SW 1271 (cell line): Measurements from ENCODE around the gene TTLL5.
A peak's percentile ranks its signal among the peaks of the same experiment; 100 is the strongest.

Experiments
- DNase-seq, 2 experiments: peaks; one replicate each; lab custom pipeline; 2025; lab: John Stamatoyannopoulos, UW

The TTLL5 gene

GRCh38 chr14:75871181-75871880, 210.3 kb downstream of the TTLL5 start:
- DNase-seq, result no peak

- DNase-seq, result no peak
Observed at GRCh38 chr14:75875958-75876357, 214.9 kb downstream of the TTLL5 start.

- DNase-seq, result no peak
Observed at GRCh38 chr14:75876530-75876929, 215.5 kb downstream of the TTLL5 start.

- DNase-seq, result no peak
Observed at GRCh38 chr14:75877292-75877691, 216.2 kb downstream of the TTLL5 start.

GRCh38 chr14:75877884-75878283, 216.8 kb downstream of the TTLL5 start:
- DNase-seq, result no peak

GRCh38 chr14:75879031-75879430, 218.0 kb downstream of the TTLL5 start:
- no peak for DNase-seq

- no peak for DNase-seq
Observed at GRCh38 chr14:75880512-75880911, 219.5 kb downstream of the TTLL5 start.

- DNase-seq, result no peak
Observed at GRCh38 chr14:75881994-75882393, 220.9 kb downstream of the TTLL5 start.

GRCh38 chr14:75884198-75884611, 223.2 kb downstream of the TTLL5 start:
- no peak for DNase-seq

GRCh38 chr14:75885829-75886228, 224.8 kb downstream of the TTLL5 start:
- DNase-seq, result no peak

GRCh38 chr14:75886636-75887348, 225.7 kb downstream of the TTLL5 start:
- no peak for DNase-seq

GRCh38 chr14:75888945-75889344, 227.9 kb downstream of the TTLL5 start:
- no peak for DNase-seq

GRCh38 chr14:75896341-75896740, 235.3 kb downstream of the TTLL5 start:
- DNase-seq, result no peak

- no peak for DNase-seq
Observed at GRCh38 chr14:75904311-75904710, 243.3 kb downstream of the TTLL5 start.

GRCh38 chr14:75905147-75905904, 244.3 kb downstream of the TTLL5 start:
- DNase-seq, result no peak

- DNase-seq, result no peak
Observed at GRCh38 chr14:75906228-75906627, 245.2 kb downstream of the TTLL5 start.

GRCh38 chr14:75906680-75907280, 245.7 kb downstream of the TTLL5 start:
- DNase-seq, result peak in 1 of 2 experiments; percentile 46

- no peak for DNase-seq
Observed at GRCh38 chr14:75907756-75908359, 246.8 kb downstream of the TTLL5 start.

GRCh38 chr14:75909630-75910029, 248.6 kb downstream of the TTLL5 start:
- no peak for DNase-seq

GRCh38 chr14:75910048-75910447, 249.0 kb downstream of the TTLL5 start:
- no peak for DNase-seq

GRCh38 chr14:75911883-75912282, 250.8 kb downstream of the TTLL5 start:
- DNase-seq, result no peak

- DNase-seq, result no peak
Observed at GRCh38 chr14:75913183-75913582, 252.1 kb downstream of the TTLL5 start.
